ENCODE data around the gene ATP2C2.

GRCh38 chr16:84391151-84392030, 23.1 kb downstream of the ATP2C2 start:
- TF ChIP-seq CTCF (conservative IDR thresholded peaks at IDR 0.05; ENCODE audit: low read depth, low read length) (no peak), EZH2 (IDR thresholded peaks at IDR 0.05; ENCODE audit: borderline replicate concordance, low read depth, low read length, poor library complexity, severe bottlenecking) (no peak)
